ENCODE results near the gene KIDINS220. TPM values are rescaled to one million over a fixed set of nuclear protein-coding genes. Genes with fewer than 3 reads are reported as not detected.
A peak's percentile ranks its signal among the peaks of the same experiment; 100 is the strongest.

The KIDINS220 gene
- total RNA-seq, result 10 to 100 TPM; 58.5 to 60.9 TPM
- long read RNA-seq, donor 1, partial matches to known transcripts, result 17 of 25 reads
- long read RNA-seq, donor 1, other reads (novel, unspliced or antisense), result 8 of 25 reads
- long read RNA-seq, donor 2, partial matches to known transcripts, result 26 of 31 reads
- long read RNA-seq, donor 2, other reads (novel, unspliced or antisense), result 5 of 31 reads

DNA sequence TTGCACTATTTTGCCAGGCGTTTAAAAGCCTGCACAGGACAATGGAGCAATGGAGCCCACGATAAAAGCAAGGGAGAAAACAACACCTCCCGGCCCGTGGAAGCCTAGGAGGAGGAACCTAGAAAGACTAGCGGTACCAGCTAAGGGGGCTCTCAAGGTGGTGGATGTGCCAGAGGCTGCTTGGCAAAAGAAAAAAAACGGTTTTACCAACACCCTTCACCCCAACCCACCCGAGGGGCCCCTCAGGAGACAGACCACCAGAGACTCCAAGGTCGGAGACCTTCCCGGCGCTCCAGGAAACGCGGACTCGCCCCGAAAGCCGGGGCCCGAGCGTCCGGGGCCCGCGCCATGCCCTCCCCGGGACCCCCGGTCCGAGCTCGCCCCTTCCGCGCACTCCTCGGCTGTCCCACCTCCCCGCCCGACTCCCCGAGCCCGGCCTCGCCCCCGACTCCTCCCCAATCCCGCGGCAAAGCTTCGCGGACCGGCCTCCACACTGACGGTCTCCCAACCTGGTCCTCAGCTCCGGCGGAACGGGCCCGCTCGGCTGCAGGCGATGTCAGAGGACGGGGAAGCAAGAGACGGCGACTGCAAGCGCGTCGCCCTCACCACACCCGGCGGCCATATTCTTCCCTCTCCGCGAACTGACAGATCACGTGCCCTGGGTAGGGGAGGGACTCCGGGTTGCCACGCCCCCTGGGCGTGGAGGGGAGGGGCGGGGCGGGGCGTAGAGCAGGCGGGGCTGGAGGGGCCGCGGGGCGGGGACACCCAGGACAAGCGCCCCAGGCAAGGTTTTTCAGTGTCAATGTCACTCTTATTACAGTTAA is at the start of gene KIDINS220:
Gene KIDINS220, minus strand, starts transcription at position 643 of the 824 bp plus-strand sequence. CDS start 10,520 bp downstream, outside the sequence.
- intact Hi-C loops (cut with DNase I), result no loop called here
- DNase-seq (ENCODE audit: low spot score), result peak; percentile 95

DNA sequence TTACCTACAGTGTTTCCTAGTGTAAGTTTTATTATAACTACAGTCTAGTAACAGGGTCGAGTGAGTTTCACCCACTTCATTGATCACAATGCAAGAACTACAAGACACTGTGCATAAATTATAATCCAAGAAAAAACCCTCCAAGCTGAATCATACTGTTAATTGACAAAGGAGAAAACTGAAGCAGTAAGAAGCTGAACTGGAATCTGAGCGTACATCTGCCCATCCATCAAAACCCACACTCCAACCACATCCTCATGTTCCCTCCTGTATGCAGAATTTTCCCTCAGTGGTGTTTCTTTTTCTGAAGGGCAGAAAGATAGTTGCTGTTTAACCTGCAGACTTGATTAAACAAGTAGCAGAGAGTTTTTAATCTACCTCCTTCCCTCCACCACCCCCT is 49.5 kb upstream of the KIDINS220 start:
- DNase-seq (ENCODE audit: low spot score), result no peak
- intact Hi-C loops (cut with DNase I), result no loop called here

DNA sequence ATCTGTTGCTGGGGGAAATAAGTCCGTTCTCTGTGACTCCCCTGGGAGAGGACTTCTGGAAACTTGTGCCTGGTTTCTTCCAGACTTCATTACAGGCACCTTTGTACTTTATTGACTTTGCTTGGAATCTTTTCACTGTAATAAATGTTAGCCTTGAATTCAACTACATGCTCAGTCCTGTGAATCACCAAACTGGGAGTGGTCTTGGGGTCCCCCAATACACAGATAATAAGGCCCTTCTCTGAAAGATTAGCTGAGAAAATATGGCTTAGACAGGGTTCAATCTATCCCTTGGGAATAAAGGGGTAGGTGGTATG is 48.7 kb upstream of the KIDINS220 start:
- intact Hi-C loops (cut with DNase I), result no loop called here
- DNase-seq (ENCODE audit: low spot score), result no peak

- DNase-seq (ENCODE audit: low spot score), result no peak
- intact Hi-C loops (cut with DNase I), result no loop called here
Measured at GRCh38 chr2:8885449-8886201, 48.2 kb upstream of the KIDINS220 start.

DNA sequence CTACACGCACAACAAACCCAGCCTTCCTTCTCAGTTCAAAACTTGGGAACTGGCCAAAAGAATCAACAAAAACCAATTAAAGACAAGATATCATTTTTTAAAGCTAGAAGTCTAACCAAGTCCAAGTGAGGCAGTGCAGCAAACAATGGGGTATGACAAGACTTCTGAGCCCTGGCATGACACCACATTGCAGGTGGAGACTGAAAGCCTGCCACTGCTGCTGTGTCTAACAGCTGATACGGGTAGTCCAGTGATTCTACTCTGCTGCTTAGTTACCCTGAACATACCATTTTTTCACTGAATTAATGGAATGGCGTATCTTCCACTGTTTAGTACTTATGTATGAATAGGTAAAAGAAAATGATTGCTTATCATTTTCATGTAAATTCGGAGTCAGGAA is 47.4 kb upstream of the KIDINS220 start:
- intact Hi-C loops (cut with DNase I), result no loop called here
- DNase-seq (ENCODE audit: low spot score), result no peak

DNA sequence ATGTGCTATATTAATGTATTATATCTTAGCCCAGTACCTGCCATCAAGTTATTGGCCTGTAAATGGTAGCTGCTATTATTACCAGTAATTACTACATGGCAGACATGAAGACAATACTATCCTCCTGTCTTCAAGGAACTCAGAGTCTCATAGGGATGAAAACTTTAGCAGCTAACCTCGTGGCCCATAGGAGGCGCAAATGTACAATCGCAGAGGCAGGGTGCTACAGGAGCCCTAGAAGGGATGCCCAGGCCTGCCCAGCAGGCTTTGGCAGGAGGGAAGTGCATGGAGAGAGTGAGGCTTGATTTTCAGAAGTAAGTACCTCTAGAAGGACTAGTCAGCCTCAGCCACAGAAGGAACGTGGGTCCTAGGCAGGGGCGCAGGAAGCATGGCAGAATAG is 44.7 kb upstream of the KIDINS220 start:
- DNase-seq (ENCODE audit: low spot score), result no peak
- intact Hi-C loops (cut with DNase I), result no loop called here

GRCh38 chr2:8877894-8878293 is 40.5 kb upstream of the KIDINS220 start:
- intact Hi-C loops (cut with DNase I), result loop anchor here in 1 of 2 donors (10.0 kb wide), 1 partner anchor 257 kb away; no protein-coding TSS in a partner anchor
- no peak for DNase-seq (ENCODE audit: low spot score)

- intact Hi-C loops (cut with DNase I), result loop anchor here in 1 of 2 donors (10.0 kb wide), 1 partner anchor 257 kb away; no protein-coding TSS in a partner anchor
- no peak for DNase-seq (ENCODE audit: low spot score)
Measured at GRCh38 chr2:8877332-8877731, 39.9 kb upstream of the KIDINS220 start.

DNA sequence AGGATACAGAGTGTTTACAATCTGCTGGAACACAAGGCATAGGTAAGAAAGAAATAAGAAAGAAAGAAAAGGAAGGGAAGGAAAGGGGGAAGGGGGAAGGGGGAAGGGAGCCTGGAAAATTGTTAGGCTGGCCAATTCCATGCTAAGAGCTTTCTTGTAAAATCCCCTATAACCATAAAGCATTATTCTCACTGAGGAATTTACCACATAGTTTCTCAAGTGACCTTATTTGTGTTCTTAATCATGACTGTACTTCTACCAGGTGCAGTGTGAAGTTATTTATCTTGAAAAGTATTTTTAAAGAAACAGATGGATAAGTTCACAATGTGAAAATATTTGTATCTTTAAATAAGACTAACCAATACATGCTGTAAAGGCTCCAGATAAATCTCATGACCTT is 39.2 kb upstream of the KIDINS220 start:
- DNase-seq (ENCODE audit: low spot score), result no peak
- intact Hi-C loops (cut with DNase I), result loop anchor here in 1 of 2 donors (10.0 kb wide), 1 partner anchor 258 kb away; no protein-coding TSS in a partner anchor

DNA sequence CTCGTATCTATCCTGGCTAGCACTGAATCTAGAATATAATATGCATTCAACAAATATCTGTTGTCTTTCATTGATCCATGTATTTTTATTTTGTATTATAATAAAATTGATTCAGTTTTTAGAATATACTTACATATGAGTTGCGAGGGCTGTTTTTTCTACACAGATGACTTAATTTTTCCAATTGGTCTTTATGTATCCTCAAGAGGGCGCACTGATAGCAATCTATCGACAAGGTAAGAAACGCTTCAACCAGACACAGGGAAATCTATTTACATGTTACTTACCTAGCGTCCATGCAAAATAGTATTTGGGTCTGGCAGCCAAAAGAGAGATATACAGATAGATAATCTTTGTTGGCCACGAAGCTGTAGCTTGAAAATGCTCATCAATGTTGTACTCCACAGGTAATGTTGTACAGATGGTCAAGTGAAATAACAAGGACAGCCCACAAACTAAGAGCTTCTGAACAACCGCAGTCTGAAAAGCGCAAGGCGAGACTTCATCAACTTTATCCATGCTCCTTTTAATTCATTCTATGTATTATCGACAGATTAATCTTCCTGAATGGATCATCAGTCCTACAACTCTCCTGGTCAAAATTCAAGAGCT is 35.5 kb upstream of the KIDINS220 start:
- no peak for DNase-seq (ENCODE audit: low spot score)
- intact Hi-C loops (cut with DNase I), result loop anchor here in 1 of 2 donors (10.0 kb wide), 1 partner anchor 262 kb away; no protein-coding TSS in a partner anchor

GRCh38 chr2:8870441-8870840 is 33.0 kb upstream of the KIDINS220 start:
- no peak for DNase-seq (ENCODE audit: low spot score)
- intact Hi-C loops (cut with DNase I), result loop anchor here in 1 of 2 donors (10.0 kb wide), 1 partner anchor 264 kb away; no protein-coding TSS in a partner anchor

DNA sequence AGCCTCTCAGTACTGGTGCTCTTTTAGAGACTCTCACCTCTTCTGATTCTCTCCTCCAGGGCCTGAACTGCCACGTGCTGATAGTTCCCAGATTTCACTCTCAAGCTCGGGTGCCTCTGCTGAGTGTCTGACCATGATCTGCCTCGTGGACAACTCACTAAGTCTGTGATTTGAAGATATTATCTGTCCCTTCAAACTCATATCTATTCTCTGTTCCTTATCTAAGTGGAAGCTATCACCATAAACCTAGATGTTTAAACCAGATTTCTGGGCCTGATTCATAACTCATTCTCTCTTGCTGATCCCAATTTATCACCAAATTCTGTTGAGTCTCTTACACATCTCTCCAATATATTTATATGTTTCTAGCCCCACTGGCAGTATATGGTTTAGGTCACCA is 29.9 kb upstream of the KIDINS220 start:
- no peak for DNase-seq (ENCODE audit: low spot score)
- intact Hi-C loops (cut with DNase I), result loop anchor here in 1 of 2 donors (5.0 kb wide), 1 partner anchor 1170 kb away; no protein-coding TSS in a partner anchor

- intact Hi-C loops (cut with DNase I), result no loop called here
- no peak for DNase-seq (ENCODE audit: low spot score)
Measured at GRCh38 chr2:8863331-8863953, 26.0 kb upstream of the KIDINS220 start.

DNA sequence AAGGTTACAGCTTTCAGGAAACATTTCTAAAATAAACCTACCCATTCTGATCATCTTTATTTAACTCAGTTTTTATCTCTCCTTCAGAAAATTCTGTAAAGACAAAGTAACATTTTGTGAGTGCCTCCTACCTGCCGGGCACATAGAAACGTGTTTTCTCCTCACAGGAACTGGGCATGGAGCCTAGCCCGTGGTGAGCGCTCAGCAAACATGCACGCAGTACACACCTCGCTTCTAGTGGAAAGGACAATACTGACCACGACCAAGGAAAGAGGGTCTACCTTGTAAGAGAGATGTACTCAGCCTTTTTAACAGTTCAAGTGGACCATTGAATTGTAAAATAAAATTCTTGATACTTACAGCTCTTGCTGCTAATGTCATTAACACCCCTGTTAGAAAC is 24.8 kb upstream of the KIDINS220 start:
- intact Hi-C loops (cut with DNase I), result no loop called here
- no peak for DNase-seq (ENCODE audit: low spot score)

DNA sequence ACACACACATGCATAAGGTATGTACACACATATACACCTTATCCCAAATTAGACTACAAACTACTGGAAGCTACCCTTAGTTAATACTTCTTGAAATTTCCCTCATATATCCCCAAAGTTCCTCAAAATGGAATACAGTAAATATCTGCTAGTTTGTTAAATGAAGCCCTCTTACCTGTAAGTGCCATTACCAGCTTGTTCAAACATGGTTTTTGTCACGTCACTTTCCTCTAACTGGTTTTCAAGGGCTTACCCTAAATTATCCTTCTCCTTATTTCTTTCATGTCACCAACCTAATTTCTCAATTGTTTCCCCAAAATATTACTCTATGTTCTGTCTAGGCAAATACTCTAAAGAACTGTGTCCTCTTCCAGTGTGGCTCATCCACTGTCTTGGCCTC is 24.4 kb upstream of the KIDINS220 start:
- intact Hi-C loops (cut with DNase I), result no loop called here
- DNase-seq (ENCODE audit: low spot score), result no peak

DNA sequence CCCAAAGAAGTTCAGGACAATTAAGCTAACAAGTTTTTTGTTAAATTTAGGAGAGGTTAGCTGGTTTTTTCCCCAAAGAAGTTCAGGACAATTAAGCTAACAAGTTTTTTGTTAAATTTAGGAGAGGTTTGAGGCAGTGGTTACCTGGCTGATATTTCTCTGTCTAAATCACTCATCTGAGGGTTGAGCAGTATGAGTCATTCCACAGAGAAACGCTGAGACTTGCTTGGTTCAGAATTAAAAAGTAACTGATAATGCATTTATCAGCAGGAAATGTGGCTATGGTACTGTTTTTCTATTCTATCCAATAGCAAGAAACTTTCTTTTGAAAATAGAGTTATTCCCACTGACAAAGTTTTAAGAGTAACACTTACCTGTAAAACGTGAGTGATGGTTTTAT is 22.8 kb upstream of the KIDINS220 start:
- no peak for DNase-seq (ENCODE audit: low spot score)
- intact Hi-C loops (cut with DNase I), result no loop called here

DNA sequence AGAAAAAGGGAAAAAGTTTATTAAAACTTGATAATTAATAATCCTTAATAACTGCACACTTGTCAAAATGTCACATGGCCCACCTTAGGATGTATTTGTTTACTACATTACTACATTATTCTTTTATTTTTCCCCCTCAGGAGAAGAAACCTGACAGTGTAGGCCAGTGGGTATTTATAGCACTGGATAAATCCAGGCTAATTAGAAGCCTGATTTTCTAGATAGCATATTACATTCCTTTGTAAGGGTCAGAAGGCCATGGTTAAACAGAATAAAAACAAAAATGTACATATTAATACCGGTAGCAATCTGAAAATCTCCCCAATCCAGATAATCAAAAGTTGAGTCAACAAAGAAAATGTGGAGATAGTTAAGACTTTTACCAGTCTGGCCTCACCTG is 21.5 kb upstream of the KIDINS220 start:
- intact Hi-C loops (cut with DNase I), result no loop called here
- DNase-seq (ENCODE audit: low spot score), result no peak

- intact Hi-C loops (cut with DNase I), result no loop called here
Measured at GRCh38 chr2:8858264-8858663, 20.9 kb upstream of the KIDINS220 start.

DNA sequence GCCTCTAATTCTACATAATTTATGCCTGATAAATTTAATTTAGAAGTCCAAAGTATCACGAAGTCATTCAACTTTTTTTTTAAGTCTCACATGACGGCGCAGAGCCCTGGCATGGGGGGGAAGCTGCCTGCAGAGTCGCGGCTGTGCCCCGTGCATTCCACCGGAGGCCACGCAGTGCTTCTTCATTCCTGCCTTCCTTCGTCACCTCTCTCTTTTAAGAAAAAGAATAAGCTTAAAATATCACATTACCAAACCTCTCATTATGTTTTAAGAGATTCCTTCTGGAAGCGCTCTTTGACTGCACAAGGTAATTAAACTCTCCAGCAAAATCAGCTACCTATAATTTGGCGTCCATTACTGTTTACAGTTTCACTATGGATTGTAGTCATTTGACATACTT is 20.3 kb upstream of the KIDINS220 start:
- intact Hi-C loops (cut with DNase I), result no loop called here

More at GRCh38 chr2:8858264-8858663, 20.9 kb upstream of the KIDINS220 start:
- DNase-seq (ENCODE audit: low spot score), result no peak

More for the DNA sequence above, 20.3 kb upstream of the KIDINS220 start:
- no peak for DNase-seq (ENCODE audit: low spot score)
